HG03378 (cell line): ENCODE data around the gene SLCO2A1.

Experiments
- ATAC-seq: cut with Tn5 transposase; IDR thresholded peaks from one replicate; pipeline ENCODE4 v1.9.1; 2021; ENCODE audit warnings: mild to moderate bottlenecking, moderate library complexity; ENCODE audit not compliant: unreplicated experiment

Gene SLCO2A1

DNA sequence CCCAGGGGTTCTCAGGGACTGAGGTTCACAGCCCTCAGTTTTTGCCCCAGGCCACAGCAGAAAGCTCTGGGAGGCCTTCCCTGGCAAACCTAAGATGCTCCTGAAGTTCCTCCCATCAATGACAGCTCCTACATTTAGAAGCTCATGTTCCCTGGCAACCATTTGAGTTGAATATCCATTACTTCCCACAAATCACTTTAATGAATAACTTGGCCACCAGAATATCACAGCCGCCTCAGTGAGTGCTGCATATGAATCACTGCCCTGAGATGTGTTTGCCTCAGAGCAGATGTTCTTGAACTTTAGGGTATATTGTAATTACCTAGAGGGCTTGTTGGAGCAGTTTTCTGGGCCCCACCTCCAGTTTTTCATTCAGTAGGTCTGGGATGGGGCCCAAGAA is 27.4 kb downstream of the SLCO2A1 start:
- ATAC-seq: no peak

DNA sequence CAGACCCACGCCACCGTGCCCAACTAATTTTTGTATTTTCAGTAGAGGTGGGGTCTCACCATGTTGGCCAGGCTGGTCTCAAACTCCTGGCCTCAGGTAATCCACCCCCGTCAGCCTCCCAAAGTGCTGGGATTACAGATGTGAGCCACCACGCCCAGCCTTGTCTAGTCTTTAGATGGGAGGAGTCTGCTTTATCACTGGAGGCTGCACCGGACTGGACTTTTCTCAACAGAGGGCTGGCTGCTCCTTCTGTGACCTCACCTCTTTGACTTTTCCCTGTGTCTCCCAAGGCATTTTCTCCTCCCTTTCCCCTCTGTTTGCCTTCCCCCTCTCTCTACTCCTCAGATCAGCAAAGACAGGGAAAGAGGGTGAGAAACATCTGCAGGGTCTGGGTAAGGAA is 28.5 kb downstream of the SLCO2A1 start:
- no peak for ATAC-seq

DNA sequence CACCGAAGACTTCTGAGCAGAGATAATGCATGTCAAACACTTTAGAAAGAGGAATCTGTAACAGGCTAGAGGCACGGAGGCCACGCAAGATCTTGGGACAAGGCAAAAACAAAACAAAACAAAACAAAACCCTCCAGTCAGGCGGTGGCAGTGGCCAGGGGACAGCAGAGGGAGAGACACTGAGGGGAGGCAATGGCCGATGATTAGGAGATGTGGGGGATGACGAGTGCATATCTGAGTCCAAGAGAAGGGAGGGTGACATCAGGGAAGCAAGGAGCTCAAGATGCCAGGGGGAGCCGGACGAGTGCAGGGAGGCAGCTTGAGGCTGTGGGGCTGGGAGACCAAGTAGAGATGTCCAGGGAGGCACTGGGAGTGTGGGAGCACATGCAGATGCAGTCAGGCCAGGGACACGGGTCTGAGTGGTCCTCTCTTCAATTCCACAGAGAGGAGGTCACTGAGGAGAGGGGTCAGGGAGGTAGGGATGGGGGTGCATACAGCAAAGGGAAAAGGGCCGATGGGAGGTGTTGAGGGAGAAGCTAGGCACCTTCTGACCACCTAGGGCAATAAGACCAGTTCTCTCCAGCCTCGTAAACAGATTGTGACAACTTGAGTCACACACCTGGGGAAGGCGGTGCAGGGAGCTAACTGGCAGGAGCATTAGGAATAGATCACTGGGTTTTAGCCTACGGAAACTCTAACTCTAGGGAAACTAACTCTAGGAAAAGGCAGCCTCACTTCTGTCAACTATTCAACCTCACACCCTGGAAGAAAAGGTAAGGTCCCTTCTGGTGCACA is 29.6 kb downstream of the SLCO2A1 start:
- no peak for ATAC-seq

DNA sequence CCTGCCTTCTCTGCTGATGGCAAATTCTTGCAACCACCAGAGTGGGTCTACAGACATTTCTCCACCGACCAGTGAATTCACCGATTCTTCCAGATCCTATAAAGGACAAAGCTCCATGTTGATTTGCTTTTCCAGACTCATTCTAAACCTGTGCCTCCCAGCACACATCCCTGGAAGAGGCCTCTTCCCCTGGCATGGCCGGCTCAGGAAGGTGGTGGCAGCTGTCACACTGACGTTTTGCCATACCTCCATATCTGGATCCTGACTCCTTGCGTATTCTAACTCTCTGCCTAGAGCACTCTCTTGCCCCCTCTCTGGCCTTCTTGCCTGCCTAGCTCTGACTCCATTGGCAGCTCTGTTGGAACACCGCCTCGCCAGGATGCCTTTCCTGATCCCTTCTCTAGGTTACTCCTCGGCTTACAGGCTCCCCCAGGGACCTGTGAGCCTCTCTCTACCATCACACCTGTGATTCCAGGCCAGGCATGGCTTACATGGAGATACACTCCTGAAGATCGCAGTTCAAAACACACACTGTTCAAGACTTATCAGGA is 31.0 kb downstream of the SLCO2A1 start:
- ATAC-seq: no peak

DNA sequence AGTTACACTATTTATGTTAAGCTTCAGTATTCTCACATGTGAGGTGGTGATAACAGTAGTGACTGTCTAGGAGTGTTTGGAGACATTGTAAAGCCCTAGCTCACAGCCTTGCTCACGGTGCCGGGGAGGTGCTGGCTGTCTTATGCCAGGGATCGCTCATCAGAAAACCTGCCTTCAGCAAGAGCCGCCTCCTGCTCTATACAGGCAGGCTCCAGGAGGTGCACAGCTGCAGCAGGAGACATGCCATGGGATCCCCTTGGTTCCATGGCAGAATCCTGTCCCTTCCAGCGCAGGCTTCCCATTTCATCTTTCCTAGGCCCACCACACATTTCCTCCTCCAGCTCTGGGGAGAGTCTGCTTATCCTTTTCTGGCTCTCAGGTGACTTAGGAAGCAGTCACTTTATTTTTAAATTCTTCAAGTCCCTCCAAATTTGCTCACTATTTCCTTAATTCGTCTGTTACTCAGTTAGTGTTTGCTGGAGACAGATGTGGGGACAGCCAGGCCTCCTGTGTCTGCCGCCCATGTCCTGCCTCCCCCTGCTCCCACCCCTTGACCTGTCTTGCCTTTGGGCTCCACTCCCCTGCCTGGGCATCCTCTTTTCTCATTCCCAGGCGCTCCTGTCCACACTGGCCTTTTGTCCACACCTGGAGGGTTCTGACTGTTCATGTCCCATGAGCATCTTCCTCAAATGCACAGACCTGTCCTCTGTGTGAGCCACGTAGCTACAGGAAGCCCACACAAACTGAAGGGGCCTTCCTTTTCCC is 31.7 kb downstream of the SLCO2A1 start:
- no peak for ATAC-seq

DNA sequence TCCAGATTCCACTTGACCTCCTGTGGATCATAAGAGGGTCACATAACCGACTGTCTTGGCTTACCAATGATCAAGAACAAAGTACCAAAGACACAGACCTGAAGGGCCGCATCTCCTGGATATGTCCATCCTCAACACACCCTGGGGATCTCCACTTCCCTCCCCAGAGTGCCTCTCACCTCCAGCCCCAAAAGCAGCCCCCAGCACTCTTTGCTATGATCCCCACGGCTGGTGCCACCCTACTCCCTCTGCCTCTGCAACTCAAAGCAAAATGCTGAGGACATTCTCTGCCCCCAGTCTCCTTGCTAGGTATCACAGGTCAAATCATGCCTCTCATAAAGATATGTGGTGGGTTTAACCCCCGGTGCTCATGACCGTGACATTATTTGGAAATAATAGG is 32.7 kb downstream of the SLCO2A1 start:
- no peak for ATAC-seq

DNA sequence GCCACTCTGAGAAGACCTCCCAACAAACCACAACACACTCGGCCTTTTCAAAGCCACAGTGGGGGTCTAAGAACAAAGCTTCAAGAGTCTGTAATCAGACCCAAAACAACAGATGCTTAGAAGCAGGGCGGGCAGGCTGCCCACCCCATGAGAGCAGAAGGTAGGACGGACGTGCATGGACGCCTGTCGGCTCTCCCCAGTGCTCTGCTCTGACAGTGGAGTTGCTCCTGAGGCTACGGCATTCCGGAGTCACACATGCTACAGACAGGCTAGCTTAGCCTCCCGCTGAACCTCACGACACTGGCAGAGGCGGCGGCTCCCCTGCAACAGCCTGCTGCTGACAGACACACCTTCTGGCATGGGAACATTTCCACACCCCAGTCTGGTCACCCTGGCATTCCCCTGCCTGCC is 33.5 kb downstream of the SLCO2A1 start:
- ATAC-seq: no peak

DNA sequence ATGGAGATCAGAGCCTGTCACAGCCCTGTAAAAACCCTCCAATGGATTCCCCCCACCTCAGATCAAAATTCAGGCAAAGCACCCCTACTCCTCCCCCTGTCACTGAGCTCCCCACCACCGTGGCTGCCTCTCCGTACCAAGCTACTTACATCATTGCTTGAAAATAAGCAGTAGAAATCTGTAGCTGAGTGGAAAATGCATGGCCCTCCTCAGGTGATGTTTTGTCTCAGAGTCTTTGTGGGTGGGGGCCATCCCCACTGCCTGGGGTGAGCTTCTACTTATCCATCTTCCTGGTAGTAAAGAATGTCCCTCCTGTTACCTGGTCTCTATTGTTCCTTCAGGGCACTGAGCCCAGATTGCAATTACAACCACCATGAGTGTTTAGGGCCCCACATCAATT is 34.5 kb downstream of the SLCO2A1 start:
- ATAC-seq: no peak

DNA sequence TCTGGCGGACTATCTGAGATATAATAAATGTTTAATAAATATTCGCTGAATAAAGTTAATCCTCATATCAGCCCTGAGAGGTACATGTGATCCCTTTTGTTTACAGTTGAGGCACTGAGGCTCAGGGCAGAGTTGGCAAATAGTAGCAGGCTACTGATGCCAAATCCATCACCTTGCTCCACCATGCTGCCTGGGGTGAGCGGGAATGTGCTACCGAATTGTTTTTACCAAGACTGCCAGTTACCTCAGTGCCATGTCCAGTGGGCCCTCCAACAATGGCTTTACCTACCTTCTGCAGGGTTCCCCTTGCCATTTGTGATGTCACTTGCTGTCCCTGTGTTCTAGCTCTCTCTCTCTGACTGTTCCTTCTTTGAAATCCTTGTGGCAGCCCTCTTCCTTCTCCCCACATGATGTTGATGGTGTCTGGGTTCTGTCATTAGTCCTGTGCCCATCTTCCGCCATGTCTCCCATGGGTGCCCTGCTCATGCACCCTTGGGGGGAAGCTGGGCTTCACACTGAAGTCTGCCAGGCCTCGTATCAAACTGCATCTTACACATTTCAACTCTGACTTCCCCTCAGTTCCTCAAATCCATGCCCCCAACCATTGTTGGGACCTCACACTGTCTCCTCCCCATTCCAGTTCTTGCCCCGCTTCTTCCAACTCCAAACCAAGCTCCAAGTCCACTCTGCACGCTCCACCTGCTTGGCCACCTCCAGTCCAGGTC is 35.4 kb downstream of the SLCO2A1 start:
- ATAC-seq: no peak

DNA sequence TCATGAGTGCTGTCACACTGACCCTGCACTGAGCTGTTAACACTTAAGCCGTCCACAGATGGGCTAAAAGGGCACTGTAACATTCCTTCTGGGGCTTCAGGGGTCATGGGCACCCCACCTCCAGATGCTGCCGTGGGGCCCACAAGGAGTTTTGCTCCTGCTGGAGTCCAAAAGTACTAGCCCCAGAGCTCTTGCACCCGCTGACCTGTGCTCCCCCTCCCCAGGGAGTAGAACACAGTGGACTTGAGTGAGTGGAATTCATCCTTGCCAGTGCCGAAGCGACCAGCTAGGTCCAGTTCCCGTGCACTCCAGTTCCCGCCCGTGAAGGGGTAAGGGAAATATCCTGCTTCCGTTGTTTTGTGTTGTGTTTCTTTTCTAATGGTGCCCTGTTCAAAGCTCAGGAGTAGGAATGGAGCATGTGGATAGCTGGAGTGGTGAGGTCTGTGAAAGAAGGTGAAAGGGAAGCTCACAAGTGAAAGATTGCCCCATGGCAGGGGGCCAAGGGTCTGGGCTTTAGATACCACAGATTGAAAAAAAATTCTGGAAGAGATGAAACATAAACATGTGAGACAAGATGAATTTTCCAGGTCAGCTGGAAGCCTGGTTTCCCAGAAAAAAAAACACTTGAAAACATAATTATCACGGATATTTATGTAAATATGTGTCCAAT is 36.6 kb downstream of the SLCO2A1 start:
- no peak for ATAC-seq

DNA sequence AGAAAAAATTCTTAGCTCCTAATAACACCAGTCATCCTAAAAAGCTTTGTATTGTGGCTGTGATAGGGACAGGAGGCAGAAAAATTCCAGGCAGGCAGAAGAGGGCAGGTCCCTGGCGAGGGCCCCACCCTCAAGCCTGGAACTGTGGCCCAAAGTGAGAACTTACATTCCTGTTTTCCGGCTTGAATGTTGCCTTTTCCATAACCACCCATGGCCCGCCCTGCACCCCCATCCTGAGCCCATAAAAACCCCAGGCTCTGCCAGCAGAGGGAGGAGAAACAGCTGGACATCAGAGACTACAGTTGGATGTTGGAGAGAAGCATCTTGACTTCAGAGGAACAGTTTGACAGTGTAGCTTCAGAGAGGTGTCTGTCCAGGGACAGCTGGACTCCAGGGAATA is 37.3 kb downstream of the SLCO2A1 start:
- ATAC-seq: no peak

DNA sequence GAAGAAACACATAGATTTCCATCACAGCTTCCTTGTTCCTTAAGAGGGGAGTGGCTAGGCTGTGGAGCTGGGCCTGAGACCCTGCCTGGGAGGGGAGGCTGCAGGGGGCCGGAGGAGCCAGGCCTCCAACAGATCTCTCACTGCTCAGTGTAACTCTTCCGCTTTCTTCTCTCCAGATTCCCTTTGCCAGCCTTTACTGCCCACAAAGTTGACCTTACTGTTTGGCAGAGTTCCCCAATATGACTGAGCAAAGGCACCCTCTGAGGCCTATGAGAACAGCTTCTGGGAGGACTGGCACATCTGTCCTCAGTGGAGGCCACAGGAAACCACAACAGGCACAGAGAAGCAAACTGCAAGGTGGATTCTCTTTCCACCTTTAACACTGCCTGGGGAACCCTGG is 38.1 kb downstream of the SLCO2A1 start:
- no peak for ATAC-seq

DNA sequence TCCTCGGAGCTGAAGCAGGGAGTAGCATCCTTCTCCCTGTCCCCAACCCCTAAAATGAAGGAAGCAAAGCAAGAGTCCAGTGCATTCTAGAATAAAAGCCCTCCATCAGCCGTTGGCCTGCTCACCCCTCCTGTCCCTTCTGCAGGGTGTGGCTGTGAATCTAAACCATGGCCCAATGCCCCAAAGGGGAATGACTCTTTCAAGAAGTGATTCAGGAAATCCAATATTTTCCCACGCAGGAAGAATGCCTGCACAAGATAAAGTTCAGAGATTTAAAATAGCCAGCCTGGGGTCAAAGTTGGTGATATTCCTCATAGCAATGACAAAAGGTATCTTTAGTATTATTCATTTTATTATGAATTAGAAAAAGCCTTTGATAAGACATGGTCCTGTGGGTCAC is 38.5 kb downstream of the SLCO2A1 start:
- no peak for ATAC-seq

DNA sequence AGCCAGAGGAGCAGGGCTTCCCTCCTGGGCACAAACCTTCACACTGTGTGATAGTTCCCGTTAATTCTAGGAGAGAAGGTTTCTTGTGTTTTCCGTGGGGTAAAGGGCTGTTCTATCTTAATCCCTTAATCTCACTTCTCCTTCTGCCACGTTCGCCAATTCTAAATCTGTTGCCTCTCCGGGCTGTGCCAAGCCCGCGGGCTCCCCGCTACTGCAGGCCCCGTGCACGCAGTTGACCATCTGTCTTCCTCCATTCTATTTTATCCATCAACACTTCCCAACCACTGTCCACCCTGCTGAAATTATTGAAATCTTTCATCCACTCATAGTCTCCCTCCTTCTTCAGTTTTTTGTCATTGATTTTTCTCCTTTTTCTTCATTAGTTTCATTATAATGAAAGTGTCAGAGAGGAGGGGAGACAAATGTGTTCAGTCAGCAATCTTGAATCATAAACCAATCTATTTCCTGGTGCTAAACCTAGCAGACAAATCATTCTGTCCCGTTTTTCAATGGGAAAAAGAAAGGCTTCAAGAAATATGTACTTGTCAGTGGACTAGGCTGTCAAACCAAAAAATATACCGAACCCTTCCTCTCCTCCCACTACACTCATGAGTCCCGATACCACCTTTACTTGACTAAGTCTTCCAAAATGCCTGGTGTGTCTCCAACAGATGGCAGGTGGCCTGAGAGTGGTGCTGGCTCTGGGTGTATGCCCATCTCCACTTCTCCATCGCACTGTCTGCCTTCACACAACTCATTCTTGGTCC is 39.6 kb downstream of the SLCO2A1 start:
- no peak for ATAC-seq

DNA sequence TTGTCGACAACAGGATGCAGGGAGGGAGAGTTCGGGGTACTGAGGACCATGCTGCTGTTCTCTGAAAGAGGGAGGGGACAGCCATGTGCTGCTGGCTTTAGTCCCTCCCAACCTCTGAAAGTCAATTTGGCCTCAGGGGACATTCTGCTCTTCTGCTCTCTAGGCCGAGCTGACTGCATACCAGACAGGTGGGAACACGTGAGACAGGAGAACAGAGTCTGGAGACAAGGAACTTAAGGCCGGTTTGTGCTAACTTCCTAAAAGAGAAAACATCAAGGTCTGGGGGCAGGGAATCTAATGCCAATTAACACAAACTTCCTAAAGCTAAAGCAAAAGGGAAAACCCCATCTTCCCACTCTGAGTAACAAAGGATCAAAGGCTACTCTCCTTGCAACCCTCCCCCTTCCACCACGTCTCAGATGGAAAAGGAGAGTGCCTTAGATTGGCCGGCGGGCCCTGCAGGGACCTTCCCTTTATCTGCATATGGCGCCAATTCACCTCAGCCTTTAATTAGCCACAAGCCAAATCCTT is 41.0 kb downstream of the SLCO2A1 start:
- no peak for ATAC-seq

DNA sequence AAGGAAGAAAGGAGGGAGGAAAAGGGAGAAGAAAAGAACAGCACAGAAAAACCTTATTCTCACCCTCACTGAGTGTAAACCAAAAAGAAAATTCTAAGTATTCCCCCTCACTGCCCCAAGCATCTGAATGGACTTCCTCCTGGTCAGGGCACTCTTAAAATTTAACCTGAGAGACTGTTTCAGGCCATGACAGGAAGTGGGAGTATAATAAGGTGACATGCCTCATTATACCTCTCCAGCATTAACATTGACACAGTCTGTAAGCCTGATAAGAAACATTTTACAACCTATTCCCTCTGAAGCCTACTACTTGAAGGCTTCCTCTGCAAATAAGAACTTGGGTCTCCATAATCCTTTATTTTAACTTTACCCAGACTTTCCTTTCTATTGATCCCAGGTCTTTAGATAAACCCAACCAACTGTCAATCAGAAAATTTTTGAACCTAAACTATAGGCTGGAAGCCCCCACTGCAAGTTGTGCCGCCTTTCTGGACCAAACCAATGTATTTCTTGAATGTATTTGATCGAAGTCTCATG is 41.7 kb downstream of the SLCO2A1 start:
- ATAC-seq: peak; percentile 43

DNA sequence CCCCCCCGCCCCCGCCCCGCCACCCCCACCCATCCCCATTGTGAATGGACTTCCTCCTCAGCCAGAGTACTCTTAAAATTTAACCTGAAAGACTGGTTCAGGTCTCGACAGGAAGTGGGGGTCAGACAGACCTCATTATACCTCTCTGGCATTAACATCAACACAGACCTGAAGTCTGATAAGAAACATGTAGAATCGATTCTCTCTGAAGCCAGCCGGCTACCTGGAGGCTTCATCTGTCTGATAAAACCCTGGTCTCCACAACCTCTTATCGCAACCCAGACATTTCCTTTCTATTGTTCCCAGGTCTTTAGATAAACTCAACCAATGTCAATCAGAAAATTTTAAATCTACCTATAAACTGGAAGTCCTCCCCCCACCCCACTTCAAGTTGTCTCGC is 42.6 kb downstream of the SLCO2A1 start:
- ATAC-seq: no peak

DNA sequence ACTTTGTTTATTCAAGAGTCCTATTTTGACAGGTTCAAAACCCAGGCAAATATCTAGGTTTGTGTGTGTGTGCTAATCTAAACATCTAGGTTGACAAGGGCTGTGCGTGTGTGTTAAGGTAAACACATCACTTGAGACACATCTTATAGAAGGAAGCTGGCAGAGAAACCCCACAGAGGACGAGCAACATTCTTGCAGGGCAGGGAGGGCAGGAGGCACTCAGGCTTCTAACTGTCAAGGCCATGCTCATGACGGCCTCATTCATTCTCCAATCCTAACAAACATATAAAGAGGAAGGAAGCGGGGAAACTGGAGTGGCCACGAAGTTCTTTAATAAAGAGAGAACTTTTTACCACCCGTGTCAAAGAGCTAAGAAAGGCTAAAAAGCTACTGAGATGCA is 43.4 kb downstream of the SLCO2A1 start:
- ATAC-seq: no peak

DNA sequence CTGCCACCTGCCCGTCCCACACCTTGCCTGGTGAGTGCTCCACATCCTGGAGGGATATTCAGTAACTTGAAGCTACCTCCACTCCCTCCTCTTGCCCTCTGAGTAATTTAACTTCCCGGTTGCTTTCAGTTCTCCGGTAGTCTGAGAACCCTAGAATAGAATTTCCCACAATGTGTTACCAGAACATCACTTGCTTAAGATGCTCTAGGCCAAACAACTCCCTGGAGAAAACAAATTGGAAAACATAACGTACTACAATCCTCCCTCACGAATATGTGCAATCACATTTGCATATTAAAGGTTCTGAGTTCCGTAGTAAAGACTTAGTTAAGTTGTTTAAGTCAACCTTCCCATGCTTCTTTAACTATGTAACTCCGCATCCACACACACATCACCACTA is 44.8 kb downstream of the SLCO2A1 start:
- ATAC-seq: no peak
